DMS 273 treated with DMSO at 0.1 percent for 48 hours (cell line): ENCODE results near the gene HTRA1.
A peak's percentile ranks its signal among the peaks of the same experiment; 100 is the strongest.

ENCODE experiments used
- DNase-seq: peaks from one replicate; lab custom pipeline; 2025; lab: John Stamatoyannopoulos, UW

HTRA1 gene

DNA sequence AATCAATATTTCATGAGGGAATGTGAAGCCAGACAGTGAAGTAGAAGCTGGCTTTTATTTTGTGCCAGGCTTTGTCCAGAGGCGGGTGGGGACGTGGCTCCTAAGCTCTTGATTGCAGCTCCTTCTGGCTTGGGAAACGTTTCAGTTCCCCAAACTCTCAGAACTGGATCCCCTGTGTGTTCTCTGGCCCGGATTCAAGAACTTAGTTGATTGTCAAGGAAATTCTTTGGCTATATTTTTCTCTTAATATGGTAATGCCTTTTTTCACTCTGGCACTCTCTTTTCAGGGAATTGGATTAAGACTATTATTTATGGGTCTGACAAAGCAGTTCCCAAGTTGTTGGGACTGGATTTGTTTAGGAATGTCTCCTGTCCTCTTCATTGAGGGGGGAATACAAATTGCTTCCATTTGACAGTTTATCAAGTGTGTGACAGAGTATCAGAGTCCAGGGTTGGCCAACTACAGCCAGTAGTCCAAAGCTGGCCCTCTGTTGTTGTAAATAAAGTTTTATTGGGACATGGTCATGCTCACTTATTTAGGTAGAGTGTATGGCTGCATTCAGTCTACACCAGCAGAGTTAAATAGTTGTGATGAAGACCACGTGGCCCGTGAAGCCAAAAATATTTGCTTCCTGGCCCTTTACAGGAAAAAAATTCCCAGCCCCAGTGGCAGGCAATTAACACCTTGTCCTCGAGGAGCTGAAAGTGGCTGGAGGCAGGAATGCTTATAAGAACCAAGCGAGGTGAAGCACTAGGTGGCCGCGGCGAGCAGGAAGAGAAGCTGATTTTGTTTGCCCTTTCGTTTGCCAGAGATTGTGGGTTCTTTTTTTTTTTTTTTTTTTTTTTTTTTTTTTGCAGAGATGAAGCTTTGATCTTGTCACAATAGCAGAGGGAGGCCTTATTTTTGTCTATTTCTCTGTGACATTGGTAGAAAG is 34.3 kb downstream of the HTRA1 start:
- no peak for DNase-seq

DNA sequence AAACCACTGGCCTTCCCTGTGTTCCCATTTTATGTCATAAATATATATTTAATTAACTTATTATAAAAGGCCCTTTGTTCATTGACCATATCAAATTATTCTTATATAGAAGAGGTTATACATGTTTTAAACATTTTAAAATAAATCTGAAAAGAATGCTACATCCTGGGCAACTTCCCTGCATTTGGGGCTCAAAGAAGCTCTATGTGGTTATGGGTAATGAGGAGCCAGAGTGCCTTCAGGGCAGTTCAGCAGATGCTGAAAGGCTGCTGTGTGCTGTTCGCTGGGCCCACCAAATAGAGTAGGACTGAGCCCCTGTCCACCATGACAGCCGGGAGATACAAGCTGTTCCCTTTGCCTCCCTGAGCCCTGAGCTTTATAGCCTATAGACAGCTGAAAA is 35.9 kb downstream of the HTRA1 start:
- no peak for DNase-seq

DNA sequence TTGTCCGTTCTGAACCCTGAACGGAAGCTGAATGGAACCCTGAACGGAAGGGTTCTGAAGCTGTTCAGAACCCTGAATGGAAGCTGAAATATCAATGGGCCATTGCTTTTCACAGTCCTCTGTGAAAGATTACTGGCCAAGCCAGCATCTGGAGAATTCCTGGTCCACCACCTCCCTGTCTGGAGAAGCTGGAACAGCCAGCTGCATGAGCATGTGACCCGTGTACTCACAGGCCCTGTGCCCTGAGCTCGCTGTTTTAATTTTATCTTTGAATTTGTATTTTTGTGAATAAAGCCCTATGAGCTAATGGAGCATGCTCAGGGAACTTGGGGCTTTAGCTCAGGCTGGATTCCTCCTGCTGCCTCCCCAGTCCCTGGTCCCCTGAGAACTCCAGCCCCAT is 37.2 kb downstream of the HTRA1 start:
- no peak for DNase-seq

DNA sequence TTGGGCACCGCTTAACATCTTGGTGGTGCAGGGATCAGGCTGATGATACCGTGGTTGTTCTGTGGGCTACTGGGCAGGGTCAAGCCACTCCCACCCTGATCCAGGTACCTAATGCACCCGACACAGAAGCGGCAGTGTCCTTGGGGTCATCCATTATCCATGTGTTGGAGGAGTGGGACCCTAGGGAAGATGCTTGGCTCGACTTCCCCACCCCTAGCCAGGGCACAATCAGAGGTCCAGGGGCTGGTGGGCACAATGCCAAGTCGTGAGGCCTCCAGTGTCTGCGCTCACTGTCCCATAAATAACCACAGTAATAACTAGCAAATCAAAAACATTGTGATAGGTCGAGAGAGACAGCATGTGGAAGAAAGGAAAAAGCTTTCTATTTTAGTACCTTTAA is 37.7 kb downstream of the HTRA1 start:
- DNase-seq: no peak

DNA sequence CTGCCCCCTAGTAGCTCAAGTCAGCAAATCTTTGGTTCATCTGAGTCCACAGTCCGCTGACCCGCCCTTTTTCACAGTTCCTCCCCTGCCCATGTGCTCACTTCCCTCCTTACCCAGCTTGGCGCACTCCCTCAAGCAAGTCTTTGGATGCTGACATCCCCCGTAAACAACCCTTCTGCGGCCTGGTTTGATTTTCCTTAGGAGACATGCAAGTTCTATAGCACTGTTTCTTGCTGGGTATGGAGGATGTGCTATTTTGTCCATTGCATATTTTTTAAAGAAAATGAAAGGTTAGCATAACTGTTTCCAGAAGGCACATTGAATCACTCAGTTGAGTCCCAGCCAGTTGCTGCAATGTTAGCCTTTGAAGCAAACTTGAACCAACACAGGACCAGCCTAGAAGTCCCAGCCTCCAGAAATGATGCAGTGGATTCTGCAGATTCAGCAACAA is 38.2 kb downstream of the HTRA1 start:
- no peak for DNase-seq

DNA sequence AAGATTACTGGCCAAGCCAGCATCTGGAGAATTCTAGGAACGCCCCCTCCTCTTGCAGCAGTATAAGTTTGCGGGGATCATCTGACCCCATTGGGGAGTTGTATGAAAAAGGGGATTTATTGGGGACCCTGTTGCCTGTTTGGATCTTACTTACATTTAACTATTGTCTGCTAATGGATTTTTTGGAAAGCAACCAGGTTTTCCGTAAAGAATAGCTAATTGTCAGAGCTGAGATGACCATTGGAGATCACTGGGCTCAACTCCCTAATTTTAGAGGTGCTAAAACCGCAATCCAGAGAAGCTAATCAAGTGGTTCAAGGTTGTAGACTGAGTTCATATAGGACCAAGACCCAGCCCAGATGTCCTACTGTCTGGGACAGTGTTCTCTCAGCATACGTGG is 38.8 kb downstream of the HTRA1 start:
- DNase-seq: no peak

DNA sequence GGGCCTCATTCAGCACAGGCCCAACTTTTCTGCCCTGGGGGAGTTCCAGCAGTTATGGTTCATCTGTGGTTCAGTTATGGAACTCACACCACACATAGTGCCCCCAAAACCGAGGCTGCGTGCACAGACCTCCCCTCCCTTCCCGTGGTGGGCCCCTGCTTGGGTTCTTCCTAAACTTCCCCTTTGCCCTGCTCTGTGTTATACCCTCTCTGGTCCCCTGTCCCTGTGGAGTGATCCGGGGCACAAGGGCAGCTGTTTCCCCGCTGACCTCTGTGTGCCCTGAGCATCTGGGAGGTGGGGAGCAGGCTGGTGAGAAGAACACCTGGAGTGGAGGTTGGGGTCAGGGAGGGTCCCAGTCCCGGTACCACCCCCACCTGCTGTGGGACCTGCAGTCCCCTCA is 39.4 kb downstream of the HTRA1 start:
- no peak for DNase-seq

DNA sequence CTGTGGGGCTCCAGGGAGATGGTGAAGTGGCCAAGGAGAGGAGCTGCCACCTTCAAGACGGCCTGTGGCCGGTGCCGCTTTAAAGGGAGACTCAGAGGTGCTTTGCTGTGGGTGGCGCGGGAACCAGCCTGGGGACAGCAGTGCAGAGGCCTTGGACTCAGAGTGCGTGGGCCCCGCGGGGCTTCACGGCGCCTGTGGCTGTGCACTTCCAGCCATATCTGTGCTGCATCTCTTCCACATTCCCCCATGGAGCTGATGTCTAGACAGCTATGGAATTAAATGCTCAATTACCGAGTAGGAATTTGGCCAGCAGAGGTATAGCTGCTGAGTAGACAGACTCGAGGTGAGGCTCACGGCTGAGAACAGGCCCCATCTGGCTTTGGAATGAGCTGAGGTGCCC is 41.7 kb downstream of the HTRA1 start:
- DNase-seq: no peak

DNA sequence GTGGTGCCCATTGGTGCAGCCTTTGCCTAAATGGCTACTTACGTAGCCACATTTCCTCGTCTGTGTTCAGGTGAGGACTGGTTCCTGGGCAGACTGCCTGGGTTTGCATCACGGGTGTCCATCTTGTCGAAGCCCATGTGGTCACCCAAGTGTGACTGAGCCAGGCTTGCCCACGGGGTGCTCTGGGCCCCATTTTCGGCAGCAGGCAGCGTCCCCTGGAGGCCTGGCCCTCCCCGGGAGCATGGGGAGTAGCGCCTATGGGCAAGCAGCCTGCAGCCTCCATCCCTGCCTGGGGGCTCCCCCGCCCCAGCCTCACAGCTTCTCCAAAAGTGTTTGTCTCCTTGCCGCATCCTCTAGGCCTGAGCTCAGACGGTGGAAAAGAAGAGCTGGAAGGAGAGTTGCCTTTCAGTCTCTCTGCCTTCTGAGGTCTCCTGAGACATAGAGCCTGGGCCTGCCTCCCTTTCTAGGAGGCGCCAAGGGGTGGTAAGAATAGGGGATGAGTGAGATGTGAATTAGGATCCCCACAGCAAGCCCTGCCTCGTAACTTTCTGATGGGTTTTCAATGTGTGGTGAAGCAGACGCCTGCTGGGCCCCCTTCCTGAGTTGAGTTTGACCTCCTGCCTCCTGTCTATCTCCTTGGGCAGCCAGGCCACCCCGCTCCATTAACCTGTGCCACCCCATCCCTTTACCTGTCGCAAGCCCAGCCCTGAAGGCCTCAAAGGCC is 42.7 kb downstream of the HTRA1 start:
- no peak for DNase-seq

DNA sequence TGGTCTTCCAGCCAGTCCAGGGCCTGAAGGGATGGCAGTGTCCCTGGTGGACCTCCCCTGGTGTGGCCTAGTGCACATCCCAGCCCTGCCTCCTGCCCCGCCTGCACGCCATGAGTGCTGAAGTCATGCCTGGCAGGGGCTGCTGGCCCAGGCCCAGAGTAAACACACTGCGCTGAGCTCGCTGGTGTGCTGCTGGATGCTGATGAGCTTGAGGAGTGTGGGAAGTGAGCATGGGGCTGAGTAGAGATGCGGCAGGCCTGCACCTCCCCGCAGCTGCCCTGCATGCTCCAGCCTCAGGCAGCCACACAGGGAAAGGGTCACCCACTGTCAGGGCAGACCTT is 43.2 kb downstream of the HTRA1 start:
- DNase-seq: peak; percentile 53

DNA sequence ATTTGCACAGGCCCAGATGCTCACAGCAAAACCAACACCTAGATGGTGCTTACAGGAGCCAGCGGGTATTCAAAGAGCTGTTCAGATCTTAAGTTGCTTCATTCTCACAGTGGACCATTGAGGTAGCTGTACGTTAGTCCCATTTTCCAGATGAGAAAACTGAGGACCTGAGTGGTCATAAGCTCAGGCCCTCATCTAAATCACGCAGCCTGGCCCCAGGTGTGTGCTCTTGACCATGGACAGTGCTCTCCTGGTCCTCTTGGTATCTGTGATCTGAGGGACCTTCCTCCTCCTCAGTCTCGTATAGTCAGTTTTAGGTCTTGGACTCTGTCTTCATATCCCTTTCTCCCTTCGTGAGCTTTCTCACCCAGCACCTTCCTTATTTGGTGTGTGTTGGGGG is 43.7 kb downstream of the HTRA1 start:
- DNase-seq: no peak

DNA sequence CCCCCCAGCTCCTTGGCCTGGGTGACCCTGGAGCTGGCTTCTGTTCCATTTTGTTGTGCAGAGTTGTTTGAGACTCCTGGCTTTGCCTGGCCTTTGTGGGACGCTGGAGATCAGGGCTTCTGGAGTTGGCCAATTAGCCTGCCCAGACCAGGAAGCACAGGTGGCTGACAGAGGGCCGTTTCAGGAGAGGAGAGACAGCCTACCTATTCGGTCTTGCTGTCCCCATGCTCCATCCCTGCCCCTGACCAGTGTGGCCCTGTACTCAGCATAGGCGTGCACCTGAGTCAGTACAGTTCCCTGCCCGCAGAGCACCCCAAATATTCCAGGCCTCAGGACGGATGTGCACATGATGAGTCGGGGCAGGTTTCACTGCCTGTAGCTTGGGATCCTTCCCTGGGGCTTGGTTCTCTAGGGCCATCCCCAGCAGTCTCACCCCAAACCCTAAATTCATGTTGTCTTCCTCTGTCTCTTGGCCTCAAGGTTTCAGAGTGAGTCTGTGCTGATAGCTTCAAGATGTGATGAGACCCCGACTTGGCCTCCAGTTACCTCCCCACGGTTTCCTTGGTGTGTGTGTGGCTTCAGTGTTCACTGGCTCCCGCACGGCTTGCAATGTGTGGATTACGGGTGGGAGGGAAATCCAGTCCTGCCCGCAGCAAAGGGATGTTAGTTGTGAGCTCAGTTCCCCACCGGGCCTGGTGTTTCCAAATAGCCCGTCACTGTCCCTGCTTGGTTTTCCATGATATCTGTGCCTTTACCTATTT is 44.7 kb downstream of the HTRA1 start:
- no peak for DNase-seq

DNA sequence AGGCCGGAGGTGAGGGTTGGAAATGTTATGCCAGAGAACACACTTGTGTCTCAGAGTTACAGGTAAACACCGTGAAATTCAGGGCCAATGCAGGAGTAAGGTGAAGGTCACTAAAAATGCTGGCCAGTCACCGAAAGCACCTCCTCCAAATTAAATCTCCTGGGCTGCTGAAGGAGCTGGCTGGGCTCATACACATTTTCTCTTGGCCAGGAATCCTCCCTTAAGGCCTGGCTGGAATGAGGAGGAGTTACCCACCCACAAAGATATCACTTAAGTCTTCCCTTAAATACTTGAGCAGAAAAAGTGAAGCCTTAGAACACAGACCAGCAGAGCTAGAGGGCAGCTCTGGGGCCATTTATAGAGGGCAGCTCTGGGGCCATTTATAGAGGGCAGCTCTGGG is 46.3 kb downstream of the HTRA1 start:
- no peak for DNase-seq

DNA sequence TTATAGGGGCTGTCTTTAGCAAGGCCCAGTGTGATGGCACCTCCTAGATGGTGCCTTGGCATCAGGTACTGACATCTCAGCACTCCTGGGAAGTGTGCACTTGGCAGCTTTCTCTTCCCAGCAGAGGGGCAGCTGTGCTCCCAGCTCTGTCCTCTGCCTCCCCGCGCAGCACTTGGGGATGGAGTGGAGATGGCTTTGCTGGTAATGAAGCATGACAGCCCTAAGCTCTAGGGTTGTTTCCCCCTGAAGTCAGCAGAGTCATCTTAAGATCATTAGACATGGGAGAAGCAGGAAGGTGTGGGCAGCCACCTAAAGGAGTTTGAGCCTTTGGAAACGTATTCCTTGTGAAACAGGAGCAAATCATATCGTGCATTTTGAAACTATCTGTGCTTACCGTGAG is 46.7 kb downstream of the HTRA1 start:
- no peak for DNase-seq

DNA sequence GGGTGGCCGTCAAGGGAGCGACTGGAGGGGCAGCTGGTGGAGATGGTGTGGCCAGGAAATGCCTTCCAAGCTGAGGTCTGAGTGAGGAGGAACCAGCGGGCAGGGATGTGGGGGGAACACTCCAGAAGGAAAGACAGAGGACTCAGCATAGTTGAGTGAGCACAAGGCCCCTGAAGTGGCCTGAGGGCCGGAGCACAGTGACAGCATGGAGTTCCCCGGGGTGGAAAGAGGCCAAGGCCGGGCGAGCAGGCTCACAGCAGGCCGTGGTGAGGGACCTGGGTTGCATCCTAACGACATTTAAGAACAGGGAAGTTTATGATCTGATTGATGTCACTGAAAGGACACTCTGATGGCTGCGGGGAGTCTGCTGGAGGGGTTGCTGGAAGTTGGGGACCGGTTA is 48.0 kb downstream of the HTRA1 start:
- DNase-seq: no peak

DNA sequence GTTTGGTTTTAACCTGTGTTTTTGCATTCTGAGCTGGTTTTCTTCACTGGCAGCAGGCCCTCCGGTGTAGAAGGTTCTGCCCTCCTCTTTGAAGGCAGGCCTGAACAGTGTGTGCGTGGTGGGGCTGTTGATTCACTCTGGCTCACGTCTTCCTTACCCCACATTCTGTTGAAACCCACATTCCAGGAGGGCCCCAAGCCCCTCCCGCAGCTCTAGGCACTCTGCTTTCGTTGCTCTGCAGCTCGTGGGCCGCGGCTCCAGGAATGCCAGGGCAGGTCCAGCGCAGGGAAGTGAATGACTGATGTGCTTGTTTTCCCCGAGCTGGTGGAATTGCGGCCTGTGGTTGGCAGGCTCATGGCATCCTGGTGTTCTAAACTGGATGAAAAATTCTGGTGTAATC is 49.0 kb downstream of the HTRA1 start:
- DNase-seq: no peak

DNA sequence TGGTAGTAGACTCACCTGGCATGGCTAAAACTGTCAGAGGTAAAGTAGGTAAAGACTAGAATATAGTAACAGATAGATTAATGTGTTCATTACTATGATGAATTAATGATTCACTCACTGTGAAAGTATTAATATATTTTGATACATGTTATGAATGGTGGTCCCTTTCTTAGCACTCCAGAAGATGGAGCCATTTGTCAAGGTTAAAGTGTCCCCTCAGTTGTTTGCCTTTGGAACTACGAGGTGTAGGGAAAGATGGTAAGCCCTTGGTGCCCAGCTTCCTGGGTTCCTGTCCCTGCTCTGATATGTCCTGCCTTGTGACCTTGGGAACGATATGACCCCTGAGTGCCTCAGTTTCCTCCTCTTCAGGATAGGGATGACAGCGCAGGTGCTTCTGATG is 49.4 kb downstream of the HTRA1 start:
- no peak for DNase-seq

DNA sequence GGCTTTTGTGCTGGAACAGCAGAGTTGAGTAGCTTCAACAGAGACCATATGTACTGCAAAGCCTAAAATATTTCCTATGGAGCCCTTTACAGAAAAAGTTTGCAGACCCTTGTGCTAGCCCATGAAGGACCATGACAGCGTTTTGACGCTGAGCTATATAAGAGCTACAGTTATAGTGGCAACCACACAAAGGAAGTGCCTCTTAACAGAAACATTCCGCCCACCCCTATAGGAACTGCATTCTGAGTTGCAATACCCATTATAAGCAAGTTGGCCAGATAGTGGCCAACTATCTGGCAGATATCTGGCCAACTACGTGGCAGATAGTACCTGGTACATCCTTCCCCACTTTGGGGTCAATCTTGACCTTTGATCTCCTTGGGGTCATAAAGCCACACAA is 51.7 kb downstream of the HTRA1 start:
- DNase-seq: no peak

DNA sequence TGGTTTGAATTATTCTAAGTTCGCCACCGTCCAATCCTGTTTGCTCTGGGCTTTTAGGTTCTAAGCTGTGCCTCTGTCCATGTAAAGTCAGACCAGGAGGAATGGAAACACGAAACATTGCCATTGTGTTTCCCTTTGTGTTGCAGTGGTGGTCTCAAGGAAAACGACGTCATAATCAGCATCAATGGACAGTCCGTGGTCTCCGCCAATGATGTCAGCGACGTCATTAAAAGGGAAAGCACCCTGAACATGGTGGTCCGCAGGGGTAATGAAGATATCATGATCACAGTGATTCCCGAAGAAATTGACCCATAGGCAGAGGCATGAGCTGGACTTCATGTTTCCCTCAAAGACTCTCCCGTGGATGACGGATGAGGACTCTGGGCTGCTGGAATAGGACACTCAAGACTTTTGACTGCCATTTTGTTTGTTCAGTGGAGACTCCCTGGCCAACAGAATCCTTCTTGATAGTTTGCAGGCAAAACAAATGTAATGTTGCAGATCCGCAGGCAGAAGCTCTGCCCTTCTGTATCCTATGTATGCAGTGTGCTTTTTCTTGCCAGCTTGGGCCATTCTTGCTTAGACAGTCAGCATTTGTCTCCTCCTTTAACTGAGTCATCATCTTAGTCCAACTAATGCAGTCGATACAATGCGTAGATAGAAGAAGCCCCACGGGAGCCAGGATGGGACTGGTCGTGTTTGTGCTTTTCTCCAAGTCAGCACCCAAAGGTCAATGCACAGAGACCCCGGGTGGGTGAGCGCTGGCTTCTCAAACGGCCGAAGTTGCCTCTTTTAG is 52.9 kb downstream of the HTRA1 start:
- DNase-seq: no peak

DNA sequence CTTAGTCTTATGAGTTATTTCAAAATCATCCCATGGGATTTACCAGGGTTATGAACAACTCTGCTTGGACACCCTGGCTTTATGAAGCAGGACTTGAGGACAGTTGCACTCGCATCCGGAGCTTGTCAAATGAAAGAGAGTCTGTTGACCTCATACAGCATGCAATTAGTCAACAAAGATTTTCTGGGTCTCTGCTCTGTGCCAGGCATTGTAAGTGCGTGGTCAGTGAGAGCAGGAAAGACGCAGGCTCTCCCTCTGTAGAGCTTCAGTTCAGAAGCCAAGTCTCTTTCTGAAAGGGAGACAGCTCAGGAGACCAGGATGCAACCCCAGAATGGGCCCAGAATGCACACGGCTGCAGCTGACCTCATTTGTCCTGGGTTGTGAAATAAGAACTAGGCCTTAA is 53.7 kb downstream of the HTRA1 start:
- no peak for DNase-seq

DNA sequence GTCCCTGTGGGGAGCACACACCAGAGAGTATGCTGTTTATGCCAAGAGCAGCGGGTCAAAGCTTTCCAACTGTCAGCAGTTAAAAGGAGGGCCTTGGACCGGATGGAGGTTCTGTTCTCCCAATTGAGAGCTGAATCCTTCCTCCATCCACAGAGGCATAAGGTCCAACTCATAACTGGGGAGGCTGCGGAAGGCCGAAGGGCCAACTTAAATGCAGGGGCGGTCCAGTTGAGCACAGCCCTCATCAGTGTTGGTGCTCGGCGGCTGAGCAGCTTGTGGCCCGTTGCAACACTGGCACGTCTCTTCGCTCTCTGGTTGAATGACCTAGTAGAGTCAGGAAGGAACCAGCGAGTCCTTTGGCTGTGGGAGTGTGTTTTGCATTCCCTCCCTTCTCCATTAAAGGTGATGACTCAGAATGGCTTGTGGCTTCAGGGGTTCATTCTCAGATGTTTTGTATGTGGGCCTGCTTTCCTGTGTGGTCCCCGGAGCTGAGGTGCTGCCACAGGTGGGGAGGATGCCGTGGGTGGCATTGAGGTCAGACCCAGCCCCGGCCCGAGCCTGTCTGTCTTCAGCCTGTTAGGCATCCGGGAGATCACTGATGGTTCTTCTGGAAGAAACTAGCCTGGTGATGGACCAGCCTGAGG is 54.4 kb downstream of the HTRA1 start:
- no peak for DNase-seq
